HL-60 (cell line): ENCODE measurements around the gene MEF2C.

Experiments
- POLR2AphosphoS5 ChIP-seq: IDR thresholded peaks from 2 replicates; pipeline ENCODE4 v1.6.1; 2012; ENCODE audit warnings: low read depth
- SPI1 ChIP-seq: IDR thresholded peaks from 2 replicates; pipeline ENCODE4 v1.6.1; 2012; ENCODE audit warnings: low read depth, mild to moderate bottlenecking, borderline replicate concordance
- TF ChIP-seq, protein P1 (sequence below): IDR thresholded peaks from one replicate; pipeline ENCODE4 v1.5.1; 2011; ENCODE audit warnings: low read length, control low read depth, inconsistent platforms; ENCODE audit not compliant: insufficient read depth

DNA sequence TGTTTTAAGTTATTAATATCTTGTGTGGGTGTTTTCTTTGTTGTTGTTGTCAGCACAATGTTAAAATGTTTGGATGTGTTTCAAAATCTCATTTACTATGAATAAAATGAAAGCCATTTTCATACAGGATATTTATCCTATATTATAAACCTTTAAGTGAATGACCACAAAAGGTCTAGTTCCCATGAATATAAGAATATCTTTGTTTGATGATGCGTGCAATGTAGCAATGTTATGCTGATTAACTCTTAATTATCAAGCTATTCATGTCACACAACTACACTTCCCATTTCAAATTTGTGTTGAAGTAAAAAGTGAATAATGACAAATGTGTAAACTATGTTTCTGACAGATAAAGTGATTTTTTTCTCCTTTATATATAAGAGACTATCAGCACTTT lies 59.8 kb downstream of the MEF2C start:
- TF ChIP-seq, protein P1, sequence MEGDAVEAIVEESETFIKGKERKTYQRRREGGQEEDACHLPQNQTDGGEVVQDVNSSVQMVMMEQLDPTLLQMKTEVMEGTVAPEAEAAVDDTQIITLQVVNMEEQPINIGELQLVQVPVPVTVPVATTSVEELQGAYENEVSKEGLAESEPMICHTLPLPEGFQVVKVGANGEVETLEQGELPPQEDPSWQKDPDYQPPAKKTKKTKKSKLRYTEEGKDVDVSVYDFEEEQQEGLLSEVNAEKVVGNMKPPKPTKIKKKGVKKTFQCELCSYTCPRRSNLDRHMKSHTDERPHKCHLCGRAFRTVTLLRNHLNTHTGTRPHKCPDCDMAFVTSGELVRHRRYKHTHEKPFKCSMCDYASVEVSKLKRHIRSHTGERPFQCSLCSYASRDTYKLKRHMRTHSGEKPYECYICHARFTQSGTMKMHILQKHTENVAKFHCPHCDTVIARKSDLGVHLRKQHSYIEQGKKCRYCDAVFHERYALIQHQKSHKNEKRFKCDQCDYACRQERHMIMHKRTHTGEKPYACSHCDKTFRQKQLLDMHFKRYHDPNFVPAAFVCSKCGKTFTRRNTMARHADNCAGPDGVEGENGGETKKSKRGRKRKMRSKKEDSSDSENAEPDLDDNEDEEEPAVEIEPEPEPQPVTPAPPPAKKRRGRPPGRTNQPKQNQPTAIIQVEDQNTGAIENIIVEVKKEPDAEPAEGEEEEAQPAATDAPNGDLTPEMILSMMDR = no peak
- no peak for TF ChIP-seq POLR2AphosphoS5
- no peak for TF ChIP-seq SPI1
